Astrocyte of the cerebellum (primary cell): ENCODE data around the gene CLEC2D.

Source experiments
- DNase-seq: peaks from one replicate; pipeline ENCODE4 v3.0.0-alpha.2; 2011; ENCODE audit warnings: low read depth
- H3K4me3 ChIP-seq: 2 replicates; pipeline ENCODE4 v1.5.1; 2011; ENCODE audit warnings: mild to moderate bottlenecking, low read depth, low read length, moderate library complexity
- CTCF ChIP-seq: IDR thresholded peaks from 2 replicates; pipeline ENCODE4 v1.5.1; 2012; ENCODE audit warnings: low read length, low read depth, moderate library complexity, mild to moderate bottlenecking; ENCODE audit errors: missing control alignments
- in situ Hi-C: cut with HindIII; loops from 2 replicates; pipeline ENCODE4 v1.10.0; 2017; ENCODE audit warnings: low sequenced_read_pairs

Gene CLEC2D

DNA sequence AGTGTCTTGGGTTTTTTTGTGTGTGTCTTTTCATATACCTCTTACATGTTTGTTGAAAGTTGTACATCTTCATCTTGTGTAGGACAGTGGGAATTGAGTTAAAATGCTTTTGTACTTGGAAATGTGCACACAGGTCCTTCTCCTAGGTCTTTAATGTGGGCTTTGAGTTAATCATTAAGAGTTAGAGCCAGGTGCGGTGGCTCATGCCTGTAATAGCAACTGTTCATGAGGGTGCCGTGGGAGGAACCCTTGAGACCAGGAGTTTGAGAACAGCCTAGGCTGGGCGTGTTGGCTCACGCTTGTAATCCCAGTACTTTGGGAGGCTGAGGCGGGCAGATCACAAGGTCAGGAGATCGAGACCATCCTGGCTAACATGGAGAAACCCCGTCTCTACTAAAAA lies 49.5 kb downstream of the CLEC2D start:
- in situ Hi-C loops: no loop called here
- no peak for DNase-seq
- H3K4me3 ChIP-seq: no peak overlapping the region
- no peak for TF ChIP-seq CTCF

DNA sequence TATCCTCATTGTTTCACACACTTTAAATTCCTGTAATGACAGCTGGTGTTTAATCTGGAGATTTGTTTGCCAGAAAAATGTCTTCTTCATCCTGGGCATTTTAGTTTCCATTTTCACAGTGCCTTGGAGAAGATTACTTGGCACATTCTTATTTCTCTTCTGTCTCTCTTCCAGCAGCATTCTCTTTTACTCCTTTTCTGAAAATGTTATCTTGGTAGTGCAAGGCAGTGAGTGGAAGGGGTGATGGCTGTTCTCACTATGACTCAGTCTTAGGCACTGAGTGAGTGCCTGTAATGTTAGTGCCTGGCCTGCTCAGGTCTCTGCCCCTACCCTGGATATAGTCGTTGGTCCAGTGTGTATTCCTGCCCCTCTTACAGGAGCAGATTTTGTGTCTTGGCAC lies 50.3 kb downstream of the CLEC2D start:
- H3K4me3 ChIP-seq: no peak overlapping the region
- no peak for DNase-seq
- TF ChIP-seq CTCF: no peak
- in situ Hi-C loops: no loop called here

GRCh38 chr12:9721394-9722092 lies 52.0 kb downstream of the CLEC2D start:
- no peak for DNase-seq
- H3K4me3 ChIP-seq: no peak overlapping the region
- in situ Hi-C loops: no loop called here
- no peak for TF ChIP-seq CTCF

- TF ChIP-seq CTCF: no peak
- in situ Hi-C loops: no loop called here
- H3K4me3 ChIP-seq: no peak overlapping the region
- no peak for DNase-seq
Measured at GRCh38 chr12:9724023-9724422, 54.5 kb downstream of the CLEC2D start.

- in situ Hi-C loops: no loop called here
- no peak overlapping the region for H3K4me3 ChIP-seq
- no peak for DNase-seq
- no peak for TF ChIP-seq CTCF
Measured at GRCh38 chr12:9725213-9725870, 55.8 kb downstream of the CLEC2D start.

DNA sequence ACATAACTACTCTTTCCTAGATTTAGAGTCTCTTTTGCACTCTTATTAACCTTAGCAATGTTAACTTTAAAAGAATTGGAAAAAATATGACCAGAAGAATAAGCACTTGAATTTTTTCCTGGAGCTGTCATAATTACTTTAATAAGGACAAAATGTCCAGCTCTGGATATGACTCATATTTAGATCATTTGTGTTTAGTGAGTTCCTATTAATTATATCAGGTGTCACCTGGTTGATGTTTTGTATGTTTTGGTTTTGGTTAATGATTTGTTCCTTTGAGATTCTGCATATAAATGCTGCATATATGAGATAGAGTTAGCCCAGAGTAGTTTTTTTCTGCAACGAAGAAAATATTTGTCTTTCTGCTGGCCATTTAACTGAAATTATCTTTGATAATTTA lies 58.3 kb downstream of the CLEC2D start:
- in situ Hi-C loops: no loop called here
- no peak overlapping the region for H3K4me3 ChIP-seq
- DNase-seq: no peak
- no peak for TF ChIP-seq CTCF
